IPS-NIHi7 (cell line): Measurements from ENCODE around the gene TMEM201.

Experiments
- DNase-seq: peaks from one replicate; pipeline ENCODE4 v3.0.0; 2012; ENCODE audit warnings: mixed read lengths; ENCODE audit errors: extremely low spot score

Gene TMEM201

DNA sequence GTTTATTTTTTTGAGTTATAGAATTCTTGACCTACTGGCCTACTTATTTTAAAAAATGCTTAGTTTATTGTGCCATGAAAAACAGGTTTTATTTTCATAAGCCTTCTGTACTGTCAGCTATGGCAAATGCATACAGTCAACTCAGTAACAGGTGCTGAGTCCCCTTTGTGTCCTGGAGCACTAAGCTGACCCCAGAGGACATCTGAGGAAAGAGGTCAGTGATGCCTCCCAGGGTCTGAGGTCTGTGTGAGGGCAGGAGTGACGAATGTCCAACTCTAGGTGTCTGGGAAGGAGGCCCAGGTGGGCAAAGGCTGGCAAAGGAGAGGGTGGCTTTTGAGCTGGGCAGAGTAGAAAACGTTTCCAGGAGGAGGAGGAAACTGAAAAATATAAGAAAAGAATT lies 7.8 kb upstream of the TMEM201 start:
- no peak for DNase-seq

- no peak for DNase-seq
Observed at GRCh38 chr1:9586147-9586766, 2.5 kb upstream of the TMEM201 start.

- no peak for DNase-seq
Observed at GRCh38 chr1:9589144-9589718, 520 bp downstream of the TMEM201 start.

DNA sequence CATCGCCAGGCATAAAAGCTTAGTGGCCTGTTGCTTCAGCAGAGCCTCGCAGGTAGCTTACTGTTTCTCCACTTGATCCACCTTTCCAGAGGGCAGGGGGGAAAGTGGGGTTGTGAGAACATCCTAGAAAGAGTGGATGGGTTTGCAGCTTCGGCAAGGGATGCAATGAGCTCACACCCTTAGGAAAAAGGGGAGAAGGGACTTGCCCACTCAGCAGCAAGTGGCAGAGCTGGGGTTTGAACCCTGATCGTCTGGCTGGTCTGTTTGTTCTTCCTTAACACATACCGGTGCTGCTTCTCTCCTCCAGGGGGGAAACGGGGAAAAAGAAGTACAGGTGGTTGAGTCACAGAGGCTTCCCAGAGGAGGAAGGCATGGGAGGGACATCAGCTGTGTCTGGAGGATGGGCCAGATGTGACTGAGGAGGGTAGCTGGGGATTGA lies 1.0 kb downstream of the TMEM201 start:
- no peak for DNase-seq

- no peak for DNase-seq
Observed at GRCh38 chr1:9590201-9590600, 1.5 kb downstream of the TMEM201 start.

- DNase-seq = no peak
Observed at GRCh38 chr1:9590945-9591668, 2.4 kb downstream of the TMEM201 start.

- no peak for DNase-seq
Observed at GRCh38 chr1:9591669-9592509, 3.2 kb downstream of the TMEM201 start.

- DNase-seq = no peak
Observed at GRCh38 chr1:9592510-9593075, 3.9 kb downstream of the TMEM201 start.

DNA sequence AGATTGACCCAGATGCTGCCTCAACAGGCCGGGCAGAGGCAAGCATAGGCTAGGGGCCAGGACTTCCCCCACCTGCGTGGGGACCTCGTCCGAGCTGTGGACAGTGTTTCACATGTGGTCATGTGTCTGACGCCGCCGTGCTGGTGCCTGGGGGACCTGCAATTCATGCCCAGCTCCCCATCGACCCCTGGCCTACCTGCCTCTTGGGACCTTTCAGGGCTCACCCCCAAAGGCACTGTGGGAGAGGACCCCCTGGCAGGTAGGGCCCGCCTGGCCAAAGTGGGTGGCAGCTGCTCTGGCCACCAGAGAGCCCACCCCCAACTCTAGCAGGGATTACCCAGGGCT lies 4.4 kb downstream of the TMEM201 start:
- DNase-seq = no peak

- peak; percentile 91 for DNase-seq
Observed at GRCh38 chr1:9593492-9594465, 5.1 kb downstream of the TMEM201 start.

- DNase-seq = no peak
Observed at GRCh38 chr1:9594471-9595155, 5.9 kb downstream of the TMEM201 start.

DNA sequence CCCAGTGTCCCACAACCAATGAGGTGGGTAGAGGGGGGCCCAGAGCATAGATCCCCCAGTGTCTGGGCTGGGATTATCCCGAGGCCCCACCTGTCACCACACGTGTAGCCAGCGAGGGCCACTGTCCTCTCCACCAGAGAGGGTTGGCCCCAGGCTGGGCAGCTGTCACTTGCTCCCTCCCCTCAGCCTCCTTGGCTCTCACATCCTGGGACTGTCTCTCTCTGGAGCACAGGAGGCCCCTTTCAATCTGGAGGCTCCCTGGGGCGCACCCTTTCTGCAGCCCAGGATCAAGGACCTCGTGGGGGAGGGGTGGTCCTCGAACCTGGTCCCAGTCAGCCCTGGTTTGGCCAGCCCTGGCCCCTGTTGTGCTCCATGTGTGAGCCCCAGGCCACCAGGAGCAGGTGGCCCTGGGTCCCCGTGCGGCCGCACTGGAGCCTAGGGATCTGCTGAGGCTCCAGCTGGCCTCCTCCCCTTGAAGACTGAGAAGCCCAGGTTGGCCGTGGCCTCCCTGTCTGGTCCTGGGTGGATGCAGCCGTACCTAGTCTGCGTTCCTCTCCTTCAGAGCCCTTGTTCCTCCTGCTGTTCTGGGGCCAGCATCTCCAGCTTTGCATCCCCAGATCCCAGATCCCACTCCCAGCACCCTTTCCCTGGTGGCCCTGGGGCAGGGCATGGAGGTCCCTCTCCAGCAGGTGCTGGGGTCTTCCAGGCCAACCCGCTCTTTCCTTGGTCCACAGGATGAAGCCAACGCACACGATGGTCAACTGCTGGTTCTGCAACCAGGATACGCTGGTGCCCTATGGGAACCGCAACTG lies 6.7 kb downstream of the TMEM201 start:
- no peak for DNase-seq

GRCh38 chr1:9595968-9596340 lies 7.2 kb downstream of the TMEM201 start:
- DNase-seq = no peak

GRCh38 chr1:9596415-9597123 lies 7.9 kb downstream of the TMEM201 start:
- DNase-seq = no peak

DNA sequence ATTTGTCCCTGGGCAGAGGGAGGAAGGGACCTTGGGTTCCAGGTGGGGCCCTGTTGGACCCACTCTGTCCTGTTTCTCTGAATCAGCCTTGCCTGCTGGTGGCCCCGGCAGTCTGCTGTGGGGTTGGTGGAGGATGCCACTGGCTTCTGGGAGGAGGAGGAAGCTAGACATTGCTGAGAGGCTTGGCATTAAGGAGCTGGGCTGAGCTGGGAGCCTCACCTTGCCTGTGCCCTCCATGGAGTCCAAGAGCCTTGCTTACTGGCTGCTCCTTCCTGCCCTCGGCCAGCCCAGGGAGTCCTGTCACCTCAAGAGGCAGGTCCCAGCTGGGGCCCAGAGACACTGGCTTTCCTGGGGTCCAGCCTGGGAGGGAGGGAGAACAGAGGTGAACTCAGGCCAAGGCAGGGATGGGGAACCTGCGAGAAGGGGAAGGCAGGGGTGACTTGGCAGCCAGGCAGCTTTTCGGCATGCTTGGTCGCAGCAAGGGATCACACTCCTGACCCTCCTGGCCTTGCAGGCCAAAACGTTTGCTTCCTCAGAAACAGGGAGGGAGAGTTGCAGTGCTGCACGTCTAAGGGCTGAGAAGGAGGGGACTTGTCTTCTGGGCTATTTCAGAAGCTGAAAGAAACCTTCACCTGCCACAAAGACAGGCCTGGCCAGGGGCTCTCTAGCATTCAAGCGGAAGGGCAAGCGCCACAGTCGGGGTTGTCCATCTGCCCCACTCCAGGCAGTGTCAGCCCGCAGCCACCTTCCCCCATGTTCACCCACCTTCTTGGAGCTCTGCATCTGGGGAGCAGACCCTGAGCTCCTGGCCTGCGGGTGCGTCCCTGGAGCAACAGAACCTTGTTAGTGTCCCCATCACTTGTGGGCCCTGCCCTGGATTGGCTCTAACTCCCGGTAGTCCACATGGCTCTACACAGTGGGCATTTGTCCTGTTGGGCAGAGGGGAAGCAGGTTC lies 8.9 kb downstream of the TMEM201 start:
- DNase-seq = no peak

DNA sequence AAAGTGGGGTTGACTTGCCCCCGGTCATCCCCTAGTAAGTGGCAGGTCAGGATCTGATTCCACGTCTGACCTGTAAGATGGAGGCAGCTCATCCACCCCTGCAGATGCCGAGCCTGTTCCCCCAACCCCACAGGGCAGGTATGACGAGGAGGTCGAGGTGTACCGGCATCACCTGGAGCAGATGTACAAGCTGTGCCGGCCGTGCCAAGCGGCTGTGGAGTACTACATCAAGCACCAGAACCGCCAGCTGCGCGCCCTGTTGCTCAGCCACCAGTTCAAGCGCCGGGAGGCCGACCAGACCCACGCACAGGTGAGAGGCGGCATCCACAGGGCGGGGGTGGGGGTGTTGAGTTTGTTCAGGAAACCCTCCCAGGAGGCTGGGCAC lies 9.6 kb downstream of the TMEM201 start:
- no peak for DNase-seq

DNA sequence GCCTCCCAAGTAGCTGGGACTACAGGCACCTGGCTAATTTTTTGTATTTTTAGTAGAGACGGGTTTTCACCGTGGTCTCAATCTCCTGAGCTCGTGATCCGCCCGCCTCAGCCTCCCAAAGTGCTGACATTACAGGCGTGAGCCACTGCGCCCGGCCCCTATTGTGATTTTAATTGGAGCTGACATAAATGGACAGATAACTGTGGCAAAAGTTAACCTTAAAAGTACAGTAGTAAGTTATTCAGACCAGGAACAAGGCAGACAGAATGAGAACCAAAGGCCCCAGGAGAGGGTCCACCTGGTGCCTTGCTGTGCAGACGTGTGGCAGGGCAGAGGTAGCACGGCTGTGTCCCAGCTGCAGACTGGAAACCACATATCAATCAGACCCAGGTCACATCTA lies 11.0 kb downstream of the TMEM201 start:
- no peak for DNase-seq
